Inferior parietal cortex (tissue), 1 donor: ENCODE results near the gene MYMX.

Experiments
- DNase-seq: peaks from one replicate; pipeline ENCODE4 v3.0.0-alpha.2; 2016; ENCODE audit errors: extremely low spot score

Gene MYMX

GRCh38 chr6:44250718-44251123 lies 34.0 kb downstream of the MYMX start:
- DNase-seq: no peak

- DNase-seq: no peak
These were observed 35.1 kb downstream of the MYMX start for GRCh38 chr6:44251576-44252524.

GRCh38 chr6:44253307-44254101 lies 36.8 kb downstream of the MYMX start:
- DNase-seq: no peak

- DNase-seq: no peak
These were observed 37.7 kb downstream of the MYMX start for GRCh38 chr6:44254191-44255104.

- DNase-seq: no peak
These were observed 38.5 kb downstream of the MYMX start for GRCh38 chr6:44255105-44255808.

- no peak for DNase-seq
These were observed 39.4 kb downstream of the MYMX start for GRCh38 chr6:44255871-44256774.

- DNase-seq: no peak
These were observed 40.0 kb downstream of the MYMX start for GRCh38 chr6:44256775-44257024.

GRCh38 chr6:44257025-44257752 lies 40.5 kb downstream of the MYMX start, which contains the start of gene SLC35B2:
TSS of gene SLC35B2 (minus strand) at chr6:44257528. CDS start at chr6:44257410, 118 bp downstream.
- DNase-seq: peak; percentile 76

GRCh38 chr6:44257753-44258324 lies 41.1 kb downstream of the MYMX start:
- no peak for DNase-seq

- DNase-seq: no peak
These were observed 41.7 kb downstream of the MYMX start for GRCh38 chr6:44258325-44258863.

- no peak for DNase-seq
These were observed 42.2 kb downstream of the MYMX start for GRCh38 chr6:44258921-44259320.

- no peak for DNase-seq
These were observed 43.3 kb downstream of the MYMX start for GRCh38 chr6:44260011-44260410.

- no peak for DNase-seq
These were observed 43.9 kb downstream of the MYMX start for GRCh38 chr6:44260451-44261297.

- no peak for DNase-seq
These were observed 44.9 kb downstream of the MYMX start for GRCh38 chr6:44261581-44261980.

GRCh38 chr6:44262467-44263353 lies 46.0 kb downstream of the MYMX start:
- no peak for DNase-seq

- no peak for DNase-seq
These were observed 46.8 kb downstream of the MYMX start for GRCh38 chr6:44263354-44264100.
